Measurements from ENCODE around the gene UNC5B.

UNC5B gene

GRCh38 chr10:71343392-71343773 lies 131.0 kb downstream of the UNC5B start:
- no peak for DNase-seq (ENCODE audit: low spot score)

- DNase-seq (ENCODE audit: low spot score) = no peak
Measured at GRCh38 chr10:71344154-71344925, 132.0 kb downstream of the UNC5B start.

- no peak for DNase-seq (ENCODE audit: low spot score)
Measured at GRCh38 chr10:71344993-71345480, 132.7 kb downstream of the UNC5B start.

DNA sequence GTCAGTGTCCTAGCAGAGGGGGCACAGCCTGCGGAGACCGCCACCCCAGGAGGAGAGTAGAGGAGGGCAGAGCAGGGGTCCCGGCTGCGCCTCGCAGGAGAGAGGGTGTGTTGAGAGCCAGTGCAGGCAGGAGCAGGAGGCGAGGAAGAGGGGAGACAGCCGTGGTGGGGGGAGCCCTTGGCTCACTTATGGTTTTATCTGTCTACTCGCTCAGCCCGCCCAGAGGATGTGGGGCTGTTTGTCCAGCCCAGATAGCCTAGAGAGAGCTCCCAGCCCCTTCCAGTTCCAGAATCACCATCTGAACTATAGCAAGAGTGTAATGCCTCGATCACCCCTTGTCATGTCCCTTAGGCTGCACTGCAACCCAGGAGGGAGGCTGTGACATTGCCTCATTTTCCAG lies 133.3 kb downstream of the UNC5B start:
- DNase-seq (ENCODE audit: low spot score) = no peak

DNA sequence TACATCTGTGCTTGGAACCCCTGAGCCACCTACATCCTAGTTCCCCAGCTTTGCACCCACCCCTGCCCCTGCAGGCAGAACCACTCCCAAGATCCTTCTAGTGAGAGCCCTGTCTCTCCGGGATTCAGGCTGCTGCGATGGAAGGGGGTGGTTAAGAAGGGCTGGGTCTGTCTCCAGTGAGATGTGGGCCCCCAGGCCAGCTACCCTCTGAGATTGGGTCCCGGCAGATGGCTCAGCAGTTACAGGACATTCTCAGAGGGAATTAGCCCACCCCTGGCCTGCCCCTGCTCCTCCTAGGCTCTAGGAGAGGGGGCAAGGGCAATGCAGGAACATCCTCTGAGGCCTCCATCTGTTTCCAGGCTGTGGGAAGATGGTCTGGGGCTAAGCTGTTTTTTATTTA lies 134.4 kb downstream of the UNC5B start:
- DNase-seq (ENCODE audit: low spot score) = no peak

GRCh38 chr10:71347587-71348395 lies 135.4 kb downstream of the UNC5B start:
- no peak for DNase-seq (ENCODE audit: low spot score)

- DNase-seq (ENCODE audit: low spot score) = no peak
Measured at GRCh38 chr10:71348850-71349249, 136.5 kb downstream of the UNC5B start.

DNA sequence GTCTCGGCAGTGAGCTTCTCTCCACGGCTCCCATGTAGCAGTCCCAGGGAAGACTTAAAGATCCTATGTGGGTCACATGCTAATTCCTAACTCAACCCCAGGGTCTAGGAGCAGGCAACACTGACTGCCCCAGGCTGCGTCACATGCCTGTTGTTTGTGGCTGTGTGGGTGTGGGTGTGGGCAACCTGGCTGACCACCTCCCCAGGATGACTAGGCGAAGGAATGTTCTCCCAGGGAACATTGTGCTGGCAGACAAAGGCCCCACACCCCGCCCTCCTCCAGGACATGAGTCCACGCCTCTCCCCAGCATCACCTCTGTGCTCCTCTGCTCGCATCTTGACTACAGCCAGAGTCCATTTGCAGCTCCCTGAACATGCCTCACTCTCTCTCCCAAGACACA lies 137.0 kb downstream of the UNC5B start:
- DNase-seq (ENCODE audit: low spot score) = no peak

GRCh38 chr10:71351087-71351486 lies 138.7 kb downstream of the UNC5B start:
- no peak for DNase-seq (ENCODE audit: low spot score)

DNA sequence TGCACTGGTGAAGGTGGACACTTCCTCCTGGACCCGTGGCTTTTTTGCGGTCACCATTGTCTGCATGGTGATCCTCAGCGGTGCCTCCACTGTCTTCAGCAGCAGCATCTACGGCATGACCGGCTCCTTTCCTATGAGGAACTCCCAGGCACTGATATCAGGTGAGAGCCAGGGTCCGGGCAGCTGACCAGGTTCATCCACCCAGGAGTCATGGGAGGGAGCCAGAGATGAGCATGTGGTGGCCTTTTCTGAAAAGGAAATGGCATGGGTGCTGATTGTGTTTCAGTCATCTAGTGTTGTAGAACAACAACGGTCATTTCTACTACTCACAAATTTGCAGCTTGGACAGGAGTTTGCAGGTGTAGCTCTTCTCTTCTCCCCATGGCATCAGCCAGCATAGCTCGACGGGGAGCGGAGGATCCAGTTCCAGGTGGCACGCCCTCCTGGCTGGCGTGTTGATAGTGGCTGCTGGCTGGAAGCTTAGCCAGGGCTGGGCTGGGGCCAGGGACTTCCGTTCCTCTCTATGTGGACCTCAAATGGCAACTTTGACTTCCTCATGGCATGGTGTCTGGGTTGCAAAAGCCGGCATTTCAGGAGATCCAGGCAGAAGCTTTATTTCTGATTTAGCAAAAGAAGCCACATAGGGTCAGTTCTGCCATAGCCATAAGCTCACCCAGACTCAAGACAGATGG lies 139.4 kb downstream of the UNC5B start:
- no peak for DNase-seq (ENCODE audit: low spot score)
